ENCODE data around the gene SYK. TPM values are rescaled to one million over a fixed set of nuclear protein-coding genes. Genes with fewer than 3 reads are reported as not detected.

SYK gene
- total and polyA plus RNA-seq, 2 experiments from 2014 or later = 4.9 to 5.1 TPM

DNA sequence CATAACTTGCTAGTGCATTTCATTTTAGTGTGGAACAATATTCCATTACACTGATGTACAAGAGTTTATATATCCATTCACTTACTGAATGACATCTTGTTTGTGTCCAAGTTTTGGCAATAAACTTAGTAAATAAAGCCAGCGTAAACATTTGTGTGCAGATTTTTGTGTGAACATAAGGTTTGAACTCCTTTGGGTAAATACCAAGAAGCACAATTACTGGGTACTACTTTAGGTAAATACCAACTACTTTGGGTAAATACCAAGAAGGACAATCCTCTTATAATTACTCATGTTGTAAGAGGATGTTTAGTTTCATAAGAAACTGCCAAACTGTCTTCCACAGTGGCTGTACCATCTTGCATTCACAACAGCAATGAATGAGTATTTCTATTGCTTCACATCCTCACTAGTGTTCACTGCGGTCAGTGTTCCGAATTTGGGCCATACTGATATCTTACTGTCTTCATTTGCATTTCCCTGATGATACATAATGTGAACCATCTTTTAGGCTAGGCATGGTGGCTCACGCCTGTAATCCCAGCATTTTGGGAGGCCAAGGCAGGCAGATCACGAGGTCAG, 2.3 kb upstream of the SYK start:
- Histone ChIP-seq H2AFZ (no peak overlapping the region), H3K4me2 (no peak overlapping the region), H4K20me1 (ENCODE audit: insufficient read depth, poor library complexity, severe bottlenecking) (no peaks in the 10 kb centered on the region), H3K27me3 (peaks cover 31% of the 10 kb centered on the region), H3K9me2 (replicated peaks; ENCODE audit: insufficient read depth) (no peaks in the 10 kb centered on the region), H3K36me3 (replicated peaks; ENCODE audit: insufficient read depth, low read depth) (no peaks in the 10 kb centered on the region), H3K79me2 (no peaks in the 10 kb centered on the region), H3K4me3 (no peak overlapping the region), H3K9me3 (ENCODE audit: low read depth) (no peaks in the 10 kb centered on the region), H3K4me1 (ENCODE audit: insufficient read depth) (no peaks in the 10 kb centered on the region), H3K27ac (no peak overlapping the region)
- no peak for TF ChIP-seq EZH2 (IDR thresholded peaks at IDR 0.05; ENCODE audit: borderline replicate concordance)
- no peak for TF ChIP-seq EZH2phosphoT487 (IDR thresholded peaks at IDR 0.05; ENCODE audit: low read depth, severe bottlenecking, unreplicated experiment)
- TF ChIP-seq, protein P1, sequence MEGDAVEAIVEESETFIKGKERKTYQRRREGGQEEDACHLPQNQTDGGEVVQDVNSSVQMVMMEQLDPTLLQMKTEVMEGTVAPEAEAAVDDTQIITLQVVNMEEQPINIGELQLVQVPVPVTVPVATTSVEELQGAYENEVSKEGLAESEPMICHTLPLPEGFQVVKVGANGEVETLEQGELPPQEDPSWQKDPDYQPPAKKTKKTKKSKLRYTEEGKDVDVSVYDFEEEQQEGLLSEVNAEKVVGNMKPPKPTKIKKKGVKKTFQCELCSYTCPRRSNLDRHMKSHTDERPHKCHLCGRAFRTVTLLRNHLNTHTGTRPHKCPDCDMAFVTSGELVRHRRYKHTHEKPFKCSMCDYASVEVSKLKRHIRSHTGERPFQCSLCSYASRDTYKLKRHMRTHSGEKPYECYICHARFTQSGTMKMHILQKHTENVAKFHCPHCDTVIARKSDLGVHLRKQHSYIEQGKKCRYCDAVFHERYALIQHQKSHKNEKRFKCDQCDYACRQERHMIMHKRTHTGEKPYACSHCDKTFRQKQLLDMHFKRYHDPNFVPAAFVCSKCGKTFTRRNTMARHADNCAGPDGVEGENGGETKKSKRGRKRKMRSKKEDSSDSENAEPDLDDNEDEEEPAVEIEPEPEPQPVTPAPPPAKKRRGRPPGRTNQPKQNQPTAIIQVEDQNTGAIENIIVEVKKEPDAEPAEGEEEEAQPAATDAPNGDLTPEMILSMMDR (IDR thresholded peaks at IDR 0.05; ENCODE audit: poor library complexity) = no peak
- no peak for DNase-seq (ENCODE audit: low spot score)
- WGBS (ENCODE audit: low lambda C conversion rate, missing lambda C conversion rate) = 95% methylated on average over 5 of the region's 5 CpGs

DNA sequence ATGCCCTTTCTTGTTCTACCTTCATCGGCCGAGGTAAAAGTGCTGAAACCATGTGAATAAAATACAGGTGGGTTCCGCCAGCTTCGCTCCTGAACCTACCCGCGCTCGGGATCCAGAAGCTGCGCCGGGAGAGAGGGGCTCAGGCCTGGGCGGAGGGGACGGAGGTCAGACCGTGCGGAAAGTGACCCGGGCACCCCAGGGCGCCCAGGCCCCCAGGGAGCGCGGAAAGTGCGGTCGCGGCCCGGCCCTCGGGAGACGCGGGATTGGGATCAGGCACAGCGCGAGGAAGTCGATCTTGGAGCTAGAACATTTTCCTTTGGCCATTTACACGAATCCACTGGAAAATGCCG, 329 bp downstream of the SYK start:
- Histone ChIP-seq H3K36me3 (replicated peaks; ENCODE audit: insufficient read depth, low read depth) (no peaks in the 10 kb centered on the region), H3K9me3 (ENCODE audit: low read depth) (no peaks in the 10 kb centered on the region), H3K4me2 (peak overlapping the region; percentile 90), H3K4me1 (ENCODE audit: insufficient read depth) (no peaks in the 10 kb centered on the region), H3K79me2 (no peaks in the 10 kb centered on the region), H3K27me3 (peaks cover 31% of the 10 kb centered on the region), H4K20me1 (ENCODE audit: insufficient read depth, poor library complexity, severe bottlenecking) (no peaks in the 10 kb centered on the region), H3K27ac (peak overlapping the region; percentile 48), H2AFZ (peak overlapping the region; percentile 29), H3K4me3 (peak overlapping the region; percentile 48), H3K9me2 (replicated peaks; ENCODE audit: insufficient read depth) (no peaks in the 10 kb centered on the region)
- 4% methylated on average over 29 of the region's 29 CpGs for WGBS (ENCODE audit: low lambda C conversion rate, missing lambda C conversion rate)
- no peak for TF ChIP-seq EZH2phosphoT487 (IDR thresholded peaks at IDR 0.05; ENCODE audit: low read depth, severe bottlenecking, unreplicated experiment)
- TF ChIP-seq EZH2 (IDR thresholded peaks at IDR 0.05; ENCODE audit: borderline replicate concordance) = peak; percentile 66
- no peak for DNase-seq (ENCODE audit: low spot score)

DNA sequence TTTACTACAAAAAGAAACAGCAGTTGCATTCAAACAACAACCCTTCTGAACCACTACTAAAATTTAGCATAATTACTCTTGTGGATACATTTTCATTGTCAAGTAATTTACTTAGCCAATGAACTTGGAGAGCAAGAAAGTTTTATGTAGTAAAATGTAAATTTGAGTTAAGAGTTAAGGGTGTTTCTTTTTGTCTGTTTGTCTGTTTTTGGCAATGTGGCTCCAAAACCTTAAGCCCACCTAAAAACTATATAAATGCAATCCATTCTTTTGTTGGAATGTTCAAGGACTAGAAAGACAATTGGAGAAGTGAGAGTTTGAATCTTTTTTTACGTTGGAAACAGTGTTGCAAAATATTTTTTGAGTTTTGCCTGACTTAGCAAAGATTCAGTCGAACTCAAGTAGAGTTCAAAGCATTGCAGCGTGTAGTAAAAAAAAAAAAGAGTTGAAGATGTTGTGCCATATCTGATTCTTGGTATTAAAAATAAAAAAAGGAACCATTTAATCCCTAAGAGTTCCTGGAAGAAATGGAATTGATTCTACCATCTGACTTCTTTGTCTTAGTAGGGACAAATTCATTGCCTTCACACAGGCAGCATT, 867 bp downstream of the SYK start:
- H3K9me2 ChIP-seq (replicated peaks; ENCODE audit: insufficient read depth) = no peaks in the 10 kb centered on the region
- DNase-seq (ENCODE audit: low spot score) = no peak
- no peaks in the 10 kb centered on the region for H3K36me3 ChIP-seq (replicated peaks; ENCODE audit: insufficient read depth, low read depth)
- peak overlapping the region; percentile 48 for H3K4me3 ChIP-seq
- TF ChIP-seq, protein P1 (IDR thresholded peaks at IDR 0.05; ENCODE audit: poor library complexity) = no peak
- TF ChIP-seq EZH2phosphoT487 (IDR thresholded peaks at IDR 0.05; ENCODE audit: low read depth, severe bottlenecking, unreplicated experiment) (no peak), EZH2 (IDR thresholded peaks at IDR 0.05; ENCODE audit: borderline replicate concordance) (peak; percentile 0)
- H3K9me3 ChIP-seq (ENCODE audit: low read depth) = no peaks in the 10 kb centered on the region
- H3K27ac ChIP-seq = no peak overlapping the region
- H3K4me1 ChIP-seq (ENCODE audit: insufficient read depth) = no peaks in the 10 kb centered on the region
- peak overlapping the region; percentile 29 for H2AFZ ChIP-seq
- no peaks in the 10 kb centered on the region for H3K79me2 ChIP-seq
- 63% methylated on average over 3 of the region's 3 CpGs for WGBS (ENCODE audit: low lambda C conversion rate, missing lambda C conversion rate)
- H3K4me2 ChIP-seq = peak overlapping the region; percentile 90
- no peaks in the 10 kb centered on the region for H4K20me1 ChIP-seq (ENCODE audit: insufficient read depth, poor library complexity, severe bottlenecking)
- H3K27me3 ChIP-seq = peaks cover 31% of the 10 kb centered on the region

DNA sequence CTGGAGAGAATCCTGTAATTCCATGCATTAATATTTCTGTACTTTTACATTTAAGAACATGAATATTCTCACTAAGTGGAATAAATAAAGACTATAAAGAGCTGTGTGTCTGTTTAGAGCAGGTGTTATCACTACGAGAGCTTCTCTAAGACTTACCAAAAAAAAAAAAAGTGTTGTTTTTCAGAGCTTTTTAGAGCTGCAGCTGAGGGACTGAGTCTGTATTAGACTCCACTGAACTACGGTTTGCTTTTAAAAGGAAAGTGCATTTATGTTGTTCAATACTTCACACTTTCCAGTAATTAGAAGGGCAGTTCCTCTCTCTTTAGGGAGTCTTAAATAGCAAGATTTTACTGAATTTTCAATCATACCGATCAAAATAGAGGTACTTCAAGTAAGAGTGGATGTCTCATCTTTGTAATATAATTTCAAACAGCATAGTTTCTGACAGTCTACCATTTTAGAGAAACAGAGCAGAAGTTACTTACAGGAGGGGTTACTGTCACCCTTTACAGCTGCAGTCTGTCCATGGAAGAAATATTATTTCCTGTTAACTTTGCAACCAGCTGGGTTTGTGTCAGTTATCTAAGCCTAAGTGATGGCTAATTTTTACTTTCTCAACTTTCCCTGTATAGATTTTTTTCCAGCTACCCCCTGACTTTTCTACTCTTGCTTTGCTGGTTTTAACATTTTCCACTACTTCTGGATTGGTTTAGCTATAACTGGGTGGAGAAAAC, 2.4 kb downstream of the SYK start:
- H3K27ac ChIP-seq = no peak overlapping the region

More for the DNA sequence above, 2.4 kb downstream of the SYK start:
- Histone ChIP-seq H3K27me3 (peaks cover 29% of the 10 kb centered on the region), H3K36me3 (replicated peaks; ENCODE audit: insufficient read depth, low read depth) (no peaks in the 10 kb centered on the region), H3K4me3 (no peak overlapping the region), H3K79me2 (no peaks in the 10 kb centered on the region), H3K9me2 (replicated peaks; ENCODE audit: insufficient read depth) (no peaks in the 10 kb centered on the region), H3K4me1 (ENCODE audit: insufficient read depth) (no peaks in the 10 kb centered on the region), H2AFZ (no peak overlapping the region), H3K4me2 (no peak overlapping the region), H3K9me3 (ENCODE audit: low read depth) (no peaks in the 10 kb centered on the region), H4K20me1 (ENCODE audit: insufficient read depth, poor library complexity, severe bottlenecking) (no peaks in the 10 kb centered on the region)
- 87% methylated on average over 3 of the region's 3 CpGs for WGBS (ENCODE audit: low lambda C conversion rate, missing lambda C conversion rate)
- no peak for DNase-seq (ENCODE audit: low spot score)
- TF ChIP-seq EZH2phosphoT487 (IDR thresholded peaks at IDR 0.05; ENCODE audit: low read depth, severe bottlenecking, unreplicated experiment) = no peak
- TF ChIP-seq, protein P1 (IDR thresholded peaks at IDR 0.05; ENCODE audit: poor library complexity) = no peak
- TF ChIP-seq EZH2 (IDR thresholded peaks at IDR 0.05; ENCODE audit: borderline replicate concordance) = no peak
